ENCODE results near the gene SERTAD1. TPM values are rescaled to one million over a fixed set of nuclear protein-coding genes. Genes with fewer than 3 reads are reported as not detected.

The SERTAD1 gene
- total and polyA plus RNA-seq, 4 experiments from 2014 or later: 5.4 to 11.3 (median 10.6) TPM

- H3K27ac Mint-ChIP-seq: peak overlapping the region; percentile 36 to 99 (median 78)
- ChIA-PET POLR2A (ENCODE audit: partially characterized antibody) (interaction anchor here (0.7 to 8.9 kb wide), 6 partner anchors 10 to 180 kb away, joined by 3 to 227 read pairs (median 4); partner anchors contain the start of genes BLVRB and SERTAD3), CTCF (ENCODE audit: partially characterized antibody) (interaction anchor here (0.8 to 1.4 kb wide), 4 partner anchors 16 to 42 kb away, joined by 3 to 4 read pairs (median 3); partner anchors contain the start of gene BLVRB)
- peaks cover 0 to 2% (median 0%) of the 10 kb centered on the region in 8 donors for H3K9me3 Mint-ChIP-seq
- H3K36me3 Mint-ChIP-seq: peaks cover 0 to 15% of the 10 kb centered on the region in 2 donors
- DNase-seq: no peak
- no peaks in the 10 kb centered on the region for H3K27me3 ChIP-seq (ENCODE audit: insufficient read depth, low read length)
- peaks cover 0 to 2% of the 10 kb centered on the region in 2 donors for H3K27me3 Mint-ChIP-seq
- H3K36me3 ChIP-seq (ENCODE audit: insufficient read depth, low read length): no peaks in the 10 kb centered on the region
- no peak overlapping the region for H3K4me3 ChIP-seq (ENCODE audit: low read length in 2 of 2)
- H3K4me3 Mint-ChIP-seq: peak overlapping the region in 3 of 8 donors; percentile 48 to 66 (median 65)
- H3K4me1 ChIP-seq (ENCODE audit: insufficient read depth, low read length): peaks cover 28% of the 10 kb centered on the region
- no peak overlapping the region for H3K27ac ChIP-seq (ENCODE audit: low read depth, low read length)
- H3K4me1 Mint-ChIP-seq: peaks cover 16 to 45% (median 24%) of the 10 kb centered on the region in 4 donors
- intact Hi-C loops (cut with micrococcal nuclease): loop anchor here (10.0 kb wide), 1 partner anchor 139 kb away; the partner anchor contains the start of gene AKT2
- no peaks in the 10 kb centered on the region for H3K9me3 ChIP-seq (ENCODE audit: control insufficient read depth in 1 of 2, low read length in 2 of 2)
Observed at GRCh38 chr19:40423938-40424337, 1.9 kb downstream of the SERTAD1 start.

- H3K4me1 ChIP-seq (ENCODE audit: insufficient read depth, low read length): peaks cover 28% of the 10 kb centered on the region
- ChIA-PET CTCF (ENCODE audit: partially characterized antibody) (interaction anchor here (0.8 to 1.4 kb wide), 2 partner anchors 15 to 20 kb away, joined by 3 to 4 read pairs; no protein-coding TSS in a partner anchor), POLR2A (ENCODE audit: partially characterized antibody) (interaction anchor here (0.8 to 8.9 kb wide), 5 partner anchors 11 to 181 kb away, joined by 3 to 227 read pairs (median 12); partner anchors contain the start of genes BLVRB and SERTAD3)
- DNase-seq: no peak
- no peaks in the 10 kb centered on the region for H3K9me3 ChIP-seq (ENCODE audit: control insufficient read depth in 1 of 2, low read length in 2 of 2)
- peaks cover 0 to 2% (median 0%) of the 10 kb centered on the region in 8 donors for H3K9me3 Mint-ChIP-seq
- H3K4me1 Mint-ChIP-seq: peaks cover 17 to 48% (median 24%) of the 10 kb centered on the region in 4 donors
- intact Hi-C loops (cut with micrococcal nuclease): loop anchor here (10.0 kb wide), 1 partner anchor 138 kb away; the partner anchor contains the start of gene AKT2
- H3K27ac Mint-ChIP-seq: peak overlapping the region in 6 of 7 donors; percentile 79 to 98 (median 90)
- H3K4me3 ChIP-seq (ENCODE audit: low read length in 2 of 2): no peak overlapping the region
- no peaks in the 10 kb centered on the region for H3K36me3 ChIP-seq (ENCODE audit: insufficient read depth, low read length)
- H3K36me3 Mint-ChIP-seq: peaks cover 0 to 16% of the 10 kb centered on the region in 2 donors
- peaks cover 0 to 2% of the 10 kb centered on the region in 2 donors for H3K27me3 Mint-ChIP-seq
- H3K27ac ChIP-seq (ENCODE audit: low read depth, low read length): no peak overlapping the region
- no peaks in the 10 kb centered on the region for H3K27me3 ChIP-seq (ENCODE audit: insufficient read depth, low read length)
- peak overlapping the region in 7 of 8 donors; percentile 4 to 93 (median 53) for H3K4me3 Mint-ChIP-seq
Observed at GRCh38 chr19:40422748-40423566, 2.8 kb downstream of the SERTAD1 start.

- peak overlapping the region; percentile 84 for H3K27ac ChIP-seq (ENCODE audit: low read depth, low read length)
- DNase-seq: no peak
- H3K27me3 ChIP-seq (ENCODE audit: insufficient read depth, low read length): no peaks in the 10 kb centered on the region
- H3K4me3 ChIP-seq (ENCODE audit: low read length in 2 of 2): no peak overlapping the region
- no peaks in the 10 kb centered on the region for H3K9me3 ChIP-seq (ENCODE audit: control insufficient read depth in 1 of 2, low read length in 2 of 2)
- ChIA-PET POLR2A (ENCODE audit: partially characterized antibody) (interaction anchor here (1.8 to 8.9 kb wide), 4 partner anchors 12 to 841 kb away, joined by 4 to 227 read pairs (median 28); partner anchors contain the start of genes BLVRB and SERTAD3), CTCF (ENCODE audit: partially characterized antibody) (interaction anchor here (0.8 to 3.9 kb wide), 8 partner anchors 10 to 117 kb away, joined by 3 to 66 read pairs (median 6); partner anchors contain the start of genes BLVRB, SERTAD3 and SPTBN4)
- peak overlapping the region; percentile 84 to 98 (median 97) for H3K27ac Mint-ChIP-seq
- H3K27me3 Mint-ChIP-seq: peaks cover 0 to 2% of the 10 kb centered on the region in 2 donors
- H3K36me3 ChIP-seq (ENCODE audit: insufficient read depth, low read length): no peaks in the 10 kb centered on the region
- peak overlapping the region; percentile 26 to 93 (median 90) for H3K4me3 Mint-ChIP-seq
- H3K9me3 Mint-ChIP-seq: peaks cover 0 to 2% (median 0%) of the 10 kb centered on the region in 8 donors
- H3K36me3 Mint-ChIP-seq: peaks cover 0 to 16% of the 10 kb centered on the region in 2 donors
- peaks cover 19 to 53% (median 30%) of the 10 kb centered on the region in 4 donors for H3K4me1 Mint-ChIP-seq
- H3K4me1 ChIP-seq (ENCODE audit: insufficient read depth, low read length): peaks cover 34% of the 10 kb centered on the region
- intact Hi-C loops (cut with micrococcal nuclease): loop anchor here (1.0 to 10.0 kb wide), 4 partner anchors 18 to 137 kb away; partner anchors contain the start of genes AKT2, C19orf47 and PLD3
Observed at GRCh38 chr19:40421993-40422747, 3.6 kb downstream of the SERTAD1 start.

GRCh38 chr19:40420766-40421765, 4.7 kb downstream of the SERTAD1 start:
- CTCF ChIA-PET (ENCODE audit: partially characterized antibody): interaction anchor here (0.7 to 3.9 kb wide), 33 partner anchors 8 to 218 kb away, joined by 3 to 66 read pairs (median 4); partner anchors contain the start of genes BLVRB, PLD3, SERTAD3 and SPTBN4
- POLR2A ChIA-PET (ENCODE audit: partially characterized antibody): interaction anchor here (0.5 to 8.9 kb wide), 21 partner anchors 9 to 1015 kb away, joined by 3 to 227 read pairs (median 4); partner anchors contain the start of genes BLVRB, C19orf47, PLD3 and SERTAD3
- peak overlapping the region; percentile 84 to 98 (median 97) for H3K27ac Mint-ChIP-seq
- DNase-seq: peak; percentile 68 to 79 (median 69)
- H3K27ac ChIP-seq (ENCODE audit: low read depth, low read length): peak overlapping the region; percentile 84
- peak overlapping the region; percentile 47 to 78 for H3K4me3 ChIP-seq (ENCODE audit: low read length in 2 of 2)
- no peaks in the 10 kb centered on the region for H3K9me3 ChIP-seq (ENCODE audit: control insufficient read depth in 1 of 2, low read length in 2 of 2)
- H3K4me3 Mint-ChIP-seq: peak overlapping the region; percentile 88 to 93 (median 90)
- H3K27me3 ChIP-seq (ENCODE audit: insufficient read depth, low read length): no peaks in the 10 kb centered on the region
- peaks cover 0 to 16% of the 10 kb centered on the region in 2 donors for H3K36me3 Mint-ChIP-seq
- peaks cover 0 to 2% (median 0%) of the 10 kb centered on the region in 8 donors for H3K9me3 Mint-ChIP-seq
- intact Hi-C loops (cut with micrococcal nuclease): loop anchor here (1.0 to 10.0 kb wide), 6 partner anchors 17 to 136 kb away; partner anchors contain the start of genes AKT2, BLVRB, C19orf47 and PLD3
- no peaks in the 10 kb centered on the region for H3K36me3 ChIP-seq (ENCODE audit: insufficient read depth, low read length)
- peaks cover 0 to 2% of the 10 kb centered on the region in 2 donors for H3K27me3 Mint-ChIP-seq
- H3K4me1 ChIP-seq (ENCODE audit: insufficient read depth, low read length): peaks cover 33% of the 10 kb centered on the region
- H3K4me1 Mint-ChIP-seq: peaks cover 19 to 53% (median 32%) of the 10 kb centered on the region in 4 donors

GRCh38 chr19:40420451-40420765, 5.4 kb downstream of the SERTAD1 start:
- ChIA-PET POLR2A (ENCODE audit: partially characterized antibody) (interaction anchor here (0.5 to 8.9 kb wide), 22 partner anchors 8 to 1014 kb away, joined by 3 to 227 read pairs (median 4); partner anchors contain the start of genes BLVRB, C19orf47, PLD3 and SERTAD3), CTCF (ENCODE audit: partially characterized antibody) (interaction anchor here (0.7 to 3.9 kb wide), 31 partner anchors 9 to 218 kb away, joined by 3 to 66 read pairs (median 5); partner anchors contain the start of genes BLVRB, PLD3, SERTAD3 and SPTBN4)
- Histone ChIP-seq H3K36me3 (ENCODE audit: insufficient read depth, low read length) (no peaks in the 10 kb centered on the region), H3K9me3 (ENCODE audit: control insufficient read depth in 1 of 2, low read length in 2 of 2) (no peaks in the 10 kb centered on the region), H3K4me3 (ENCODE audit: low read length in 2 of 2) (peak overlapping the region in 1 of 2 donors; percentile 78), H3K4me1 (ENCODE audit: insufficient read depth, low read length) (peaks cover 32% of the 10 kb centered on the region), H3K27me3 (ENCODE audit: insufficient read depth, low read length) (no peaks in the 10 kb centered on the region), H3K27ac (ENCODE audit: low read depth, low read length) (peak overlapping the region; percentile 84)
- Mint-ChIP-seq H3K36me3 (peaks cover 0 to 13% of the 10 kb centered on the region in 2 donors), H3K27ac (peak overlapping the region; percentile 84 to 98 (median 93)), H3K4me3 (peak overlapping the region; percentile 85 to 93 (median 90)), H3K4me1 (peaks cover 19 to 47% (median 33%) of the 10 kb centered on the region in 4 donors), H3K27me3 (no peaks in the 10 kb centered on the region), H3K9me3 (no peaks in the 10 kb centered on the region)
- no peak for DNase-seq
- intact Hi-C loops (cut with micrococcal nuclease): loop anchor here (1.0 to 10.0 kb wide), 4 partner anchors 24 to 136 kb away; partner anchors contain the start of genes AKT2, BLVRB and SERTAD3
